ENCODE results near the gene MAP3K19.
"Not testable (repeated sequence)": the region's sequence is repeated elsewhere in the genome, so short reads cannot be mapped to it uniquely, and the experiment has no call there.

MAP3K19 gene

DNA sequence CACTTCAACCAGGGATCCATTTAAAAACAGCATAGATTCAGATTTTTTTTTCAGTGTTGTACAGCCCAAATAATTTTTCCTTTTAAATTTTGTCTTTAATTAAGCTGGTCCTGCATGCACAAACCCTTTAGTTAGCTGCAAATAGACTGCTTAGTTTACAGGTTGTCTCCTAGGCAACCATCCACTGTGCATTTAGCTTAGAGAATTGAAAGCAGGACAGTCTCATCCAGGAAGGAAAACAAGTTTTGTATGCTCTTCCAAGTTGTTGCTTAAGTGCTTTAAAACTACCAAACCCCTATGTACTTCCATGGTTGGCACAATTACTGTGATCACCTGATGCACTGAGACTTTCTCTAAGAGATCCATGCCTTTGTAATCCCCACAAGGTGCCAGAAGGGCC, at the start of gene MAP3K19:
MAP3K19 (minus strand) TSS at position 148 of the 400 bp plus-strand sequence. CDS start 22,800 bp downstream, outside the sequence.
- DNase-seq, result no peak

- DNase-seq, result no peak
Observed at GRCh38 chr2:135096665-135097446, 49.6 kb upstream of the MAP3K19 start.

- no peak for DNase-seq
Observed at GRCh38 chr2:135095591-135095990, 48.3 kb upstream of the MAP3K19 start.

GRCh38 chr2:135094508-135094907, 47.3 kb upstream of the MAP3K19 start:
- DNase-seq, result no peak

DNA sequence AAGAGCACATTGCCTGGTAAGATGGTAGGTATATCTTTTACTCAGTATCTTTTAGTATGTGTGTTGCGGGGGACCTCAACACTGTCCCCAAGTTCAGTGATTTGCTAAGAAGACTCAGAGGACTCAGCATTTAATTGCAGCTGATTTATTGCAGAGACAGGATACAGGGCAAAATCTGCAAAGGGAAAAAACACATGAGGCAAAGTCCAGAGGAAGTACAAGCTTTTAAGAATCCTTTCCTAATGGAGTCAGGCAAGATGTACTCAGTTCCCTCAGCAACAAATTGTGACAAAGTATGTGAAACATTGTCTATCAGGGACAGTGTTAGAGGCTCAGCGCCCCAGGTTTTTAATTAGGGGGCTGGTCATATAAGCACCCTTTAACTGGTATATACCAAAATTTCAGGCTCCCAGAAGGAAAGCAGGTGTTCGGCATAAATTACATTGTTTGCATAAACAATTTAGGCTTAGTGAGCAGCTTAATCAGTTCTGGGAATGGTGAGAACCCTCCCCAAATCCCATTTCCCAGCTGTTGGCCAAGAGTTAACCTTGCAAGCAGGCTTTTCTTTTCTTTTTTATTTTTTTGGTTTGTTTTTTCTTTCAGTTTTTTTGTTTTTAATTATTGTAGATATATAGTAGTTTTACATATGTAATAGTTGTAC, 46.6 kb upstream of the MAP3K19 start:
- no peak for DNase-seq

- no peak for DNase-seq
Observed at GRCh38 chr2:135093193-135093592, 45.9 kb upstream of the MAP3K19 start.

DNA sequence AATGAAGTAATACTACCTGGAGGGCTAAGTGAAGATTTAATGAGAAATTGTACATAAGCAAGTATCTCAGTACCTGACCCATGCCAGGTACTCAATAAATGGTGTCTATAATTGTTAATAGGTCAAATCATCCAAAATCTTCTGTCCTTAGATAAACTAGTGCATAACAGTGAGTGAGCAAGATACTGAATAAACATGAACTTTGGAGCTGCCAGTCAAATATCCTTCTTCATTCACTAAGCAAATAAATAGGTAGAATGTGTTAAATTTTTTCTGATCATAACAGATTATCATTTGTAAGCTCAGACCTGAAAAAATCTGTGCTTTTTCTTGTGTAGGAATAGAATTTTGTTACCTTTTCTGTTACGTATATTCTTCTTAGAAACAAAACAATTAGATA, 44.4 kb upstream of the MAP3K19 start:
- DNase-seq, result no peak

GRCh38 chr2:135089597-135089996, 42.4 kb upstream of the MAP3K19 start:
- not testable (repeated sequence) for DNase-seq

DNA sequence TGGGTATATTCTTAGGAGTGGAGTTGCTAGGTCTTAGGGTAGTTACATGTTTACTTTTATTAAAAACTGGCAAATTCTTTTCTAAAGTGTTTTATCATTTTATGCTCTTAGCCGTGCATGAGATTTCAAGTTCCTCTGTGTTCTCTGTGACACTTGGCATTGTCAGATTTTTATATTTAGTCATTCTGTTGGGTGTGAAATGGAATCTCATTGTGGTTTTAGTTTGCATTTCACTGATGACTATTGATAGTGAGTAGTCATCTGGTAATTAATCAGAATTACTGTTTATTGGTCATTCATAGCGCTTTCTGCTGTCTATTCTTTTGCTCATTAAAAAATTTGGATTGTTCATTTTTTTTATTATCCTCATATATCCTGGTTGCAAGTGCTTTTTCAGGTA, 39.0 kb upstream of the MAP3K19 start:
- DNase-seq, result no peak

DNA sequence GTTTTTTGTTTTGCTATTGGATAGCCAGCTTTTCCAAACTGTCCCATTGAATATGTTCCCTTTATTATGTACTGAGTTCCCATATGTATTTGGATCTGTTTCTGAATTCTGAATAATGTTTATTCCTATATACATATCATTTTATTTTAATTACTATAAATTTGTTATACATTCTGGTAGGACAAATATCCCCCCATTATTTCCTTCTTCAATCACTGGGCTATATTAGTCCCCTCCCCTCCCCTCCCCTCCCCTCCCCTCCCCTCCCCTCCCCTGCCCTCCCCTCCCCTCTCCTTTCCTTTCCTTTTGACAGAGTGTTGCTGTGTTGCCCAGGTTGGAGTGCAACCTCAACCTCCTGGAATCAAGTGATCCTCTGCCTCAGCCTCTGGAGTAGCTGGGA, 31.2 kb upstream of the MAP3K19 start:
- DNase-seq, result no peak

DNA sequence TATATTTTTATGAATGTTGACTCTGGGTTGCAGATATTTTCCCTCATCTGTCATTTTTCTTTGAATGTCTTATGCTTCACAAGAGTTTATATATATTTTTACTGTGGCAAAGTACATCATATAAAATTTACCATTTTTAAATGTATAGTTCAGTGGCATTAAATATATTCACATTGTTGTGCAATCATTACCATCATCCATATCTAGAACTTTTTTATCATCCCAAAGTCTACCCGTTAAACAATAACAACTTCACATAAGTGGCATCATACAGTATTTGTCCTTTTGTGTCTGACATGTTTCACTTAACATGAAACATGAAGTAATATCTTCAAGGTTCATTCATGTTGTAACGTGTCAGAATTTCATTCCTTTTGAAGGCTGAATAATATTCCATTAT, 29.3 kb upstream of the MAP3K19 start:
- no peak for DNase-seq

GRCh38 chr2:135074216-135074615, 27.0 kb upstream of the MAP3K19 start:
- no peak for DNase-seq

DNA sequence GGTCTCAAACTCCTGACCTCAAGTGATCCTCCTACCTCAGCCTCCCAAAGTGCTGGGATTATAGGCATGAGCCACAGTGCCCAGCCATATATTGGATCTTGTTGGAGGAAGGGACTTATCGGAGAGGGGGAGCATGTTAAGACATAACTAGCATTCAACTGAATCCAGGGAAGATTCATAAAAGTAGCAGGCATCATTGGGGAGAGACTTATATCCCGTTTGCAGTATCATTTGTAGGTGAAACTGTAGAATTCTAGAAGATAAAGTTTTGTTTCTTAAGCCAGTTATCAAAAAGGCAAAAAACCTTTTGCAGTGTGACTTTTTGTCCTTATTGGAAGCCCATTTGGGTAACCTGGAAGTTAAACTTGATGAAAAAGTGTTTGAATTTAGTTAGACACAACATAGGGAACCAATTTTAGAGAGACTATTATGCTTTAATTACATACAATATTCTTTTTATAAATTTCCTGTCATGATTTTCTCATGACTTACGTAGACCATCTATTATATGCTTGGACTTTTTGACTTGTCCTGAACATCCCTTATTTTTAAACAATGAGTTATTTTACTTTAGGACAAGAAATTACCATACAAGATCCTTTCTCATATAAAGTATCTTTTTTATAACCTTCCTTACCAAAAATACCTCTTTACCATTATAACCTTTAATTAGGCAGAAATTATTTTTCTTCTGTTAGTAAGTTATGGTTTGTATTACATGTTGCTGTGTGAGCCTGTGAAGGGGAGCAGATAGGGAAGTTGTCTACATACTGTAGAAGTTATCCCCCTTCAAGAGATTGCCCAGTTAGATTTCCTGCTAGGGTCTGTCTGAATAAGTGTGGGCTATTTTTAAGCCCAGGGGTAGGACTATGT, 25.1 kb upstream of the MAP3K19 start:
- DNase-seq, result no peak

GRCh38 chr2:135066710-135067109, 19.5 kb upstream of the MAP3K19 start:
- no peak for DNase-seq

GRCh38 chr2:135064149-135064548, 16.9 kb upstream of the MAP3K19 start:
- DNase-seq, result no peak

GRCh38 chr2:135063210-135063609, 16.0 kb upstream of the MAP3K19 start:
- DNase-seq, result no peak

DNA sequence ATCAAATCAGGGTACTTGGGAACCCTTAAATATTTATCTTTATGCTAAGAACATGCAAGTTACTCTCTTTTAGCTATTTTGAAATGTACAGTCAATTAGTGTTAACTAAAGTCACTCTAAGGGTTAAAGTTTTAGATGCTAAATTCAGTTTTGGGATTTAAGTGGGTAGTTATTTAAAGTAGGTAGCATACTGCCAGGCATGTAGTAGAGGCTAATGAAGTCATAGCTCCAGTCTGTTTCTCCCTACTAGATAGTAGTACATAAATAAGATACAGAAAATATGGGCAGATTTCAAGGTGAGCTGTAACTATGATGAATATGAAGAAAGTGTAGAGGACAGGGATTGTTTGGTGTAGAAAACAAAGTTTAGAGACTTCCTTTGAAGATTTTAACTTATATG, 12.3 kb upstream of the MAP3K19 start:
- no peak for DNase-seq

- no peak for DNase-seq
Observed at GRCh38 chr2:135056790-135057189, 9.5 kb upstream of the MAP3K19 start.

DNA sequence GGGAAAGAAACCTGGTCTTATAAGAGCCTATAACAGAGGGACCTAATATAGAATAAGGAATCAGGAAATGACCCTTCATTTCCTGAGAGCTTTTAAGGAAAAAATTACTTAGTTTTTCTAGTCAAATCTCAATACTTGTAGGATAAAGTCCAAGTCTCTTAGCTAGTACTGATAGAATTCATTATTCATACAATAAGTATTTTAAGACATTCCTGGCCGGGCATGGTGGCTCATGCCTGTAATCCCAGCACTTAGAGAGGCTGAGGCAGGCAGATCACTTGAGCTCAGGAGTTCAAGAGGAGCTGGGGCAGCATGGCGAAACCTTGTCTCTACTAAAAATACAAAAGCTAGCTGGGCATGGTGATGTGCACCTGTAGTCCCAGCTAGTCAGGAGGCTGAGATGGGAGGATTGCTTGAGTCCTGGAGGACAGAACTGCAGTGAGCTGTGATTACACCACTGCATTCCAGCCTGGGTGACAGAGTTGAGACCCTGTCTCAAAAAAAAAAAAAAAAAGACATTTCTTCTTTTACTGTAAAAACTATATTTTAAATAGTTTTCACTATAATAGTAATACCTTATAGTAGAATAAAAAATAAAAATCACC, 8.0 kb upstream of the MAP3K19 start:
- DNase-seq, result no peak

DNA sequence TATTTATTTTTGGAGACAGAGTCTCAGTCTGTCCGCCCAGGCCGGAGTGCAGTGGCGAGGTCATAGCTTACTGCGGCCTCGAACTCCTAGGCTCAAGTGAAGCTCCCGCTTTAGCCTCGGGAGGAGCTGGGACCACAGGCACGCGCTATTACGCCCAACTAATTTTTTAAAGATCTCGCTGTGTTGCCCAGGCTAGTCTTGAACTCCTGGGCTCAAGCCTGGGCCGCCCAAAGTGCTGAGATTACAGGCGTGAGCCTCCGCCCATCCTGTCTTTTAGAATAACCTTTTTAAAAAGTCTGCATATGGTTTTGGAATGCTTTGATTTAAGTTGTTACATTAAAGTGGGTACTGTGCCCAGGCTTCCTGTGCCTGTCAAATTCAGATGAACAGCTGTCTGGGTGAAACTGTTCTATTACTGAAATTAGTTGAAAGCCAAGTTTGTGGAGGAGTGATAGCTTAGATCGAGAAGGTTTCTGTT, 5.8 kb upstream of the MAP3K19 start:
- no peak for DNase-seq

GRCh38 chr2:135052042-135052876, 5.0 kb upstream of the MAP3K19 start, which contains the start of gene RAB3GAP1:
Gene RAB3GAP1 (plus strand): TSS chr2:135052292. CDS start chr2:135052308, 16 bp downstream.
- peak in 1 of 2 experiments; percentile 24 for DNase-seq

DNA sequence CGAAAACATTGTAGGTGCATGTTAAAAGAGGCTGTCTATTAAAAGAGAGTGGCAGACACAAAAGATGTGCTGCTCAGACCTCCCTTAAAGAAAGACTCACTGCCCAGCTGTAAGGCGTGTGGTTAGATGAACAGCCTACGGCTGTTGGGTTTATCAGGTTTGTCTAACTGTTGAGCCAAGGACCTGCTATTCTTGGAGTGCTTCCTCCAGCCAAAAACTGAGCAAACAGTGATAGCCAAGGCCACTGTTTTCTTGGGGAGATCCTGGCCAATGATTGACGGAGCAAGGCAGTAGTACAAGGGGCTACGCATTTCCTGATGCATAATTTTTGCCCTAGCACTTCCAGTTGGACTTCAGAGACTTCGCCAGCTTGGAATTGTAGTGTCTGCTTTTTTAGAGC, 3.4 kb upstream of the MAP3K19 start:
- no peak for DNase-seq

All from cerebellar nuclear complex (tissue), 1 donor.